GM21515 (cell line): ENCODE data around the gene ZCCHC14.
"Not testable (repeated sequence)": the region's sequence is repeated elsewhere in the genome, so short reads cannot be mapped to it uniquely, and the experiment has no call there.

Experiments
- ATAC-seq: cut with Tn5 transposase; IDR thresholded peaks from one replicate; pipeline ENCODE4 v1.9.1; 2021; ENCODE audit not compliant: unreplicated experiment

The ZCCHC14 gene

GRCh38 chr16:87366930-87367329 is 125.9 kb downstream of the ZCCHC14 start:
- no peak for ATAC-seq

- no peak for ATAC-seq
These were observed 126.5 kb downstream of the ZCCHC14 start for GRCh38 chr16:87366288-87366687.

DNA sequence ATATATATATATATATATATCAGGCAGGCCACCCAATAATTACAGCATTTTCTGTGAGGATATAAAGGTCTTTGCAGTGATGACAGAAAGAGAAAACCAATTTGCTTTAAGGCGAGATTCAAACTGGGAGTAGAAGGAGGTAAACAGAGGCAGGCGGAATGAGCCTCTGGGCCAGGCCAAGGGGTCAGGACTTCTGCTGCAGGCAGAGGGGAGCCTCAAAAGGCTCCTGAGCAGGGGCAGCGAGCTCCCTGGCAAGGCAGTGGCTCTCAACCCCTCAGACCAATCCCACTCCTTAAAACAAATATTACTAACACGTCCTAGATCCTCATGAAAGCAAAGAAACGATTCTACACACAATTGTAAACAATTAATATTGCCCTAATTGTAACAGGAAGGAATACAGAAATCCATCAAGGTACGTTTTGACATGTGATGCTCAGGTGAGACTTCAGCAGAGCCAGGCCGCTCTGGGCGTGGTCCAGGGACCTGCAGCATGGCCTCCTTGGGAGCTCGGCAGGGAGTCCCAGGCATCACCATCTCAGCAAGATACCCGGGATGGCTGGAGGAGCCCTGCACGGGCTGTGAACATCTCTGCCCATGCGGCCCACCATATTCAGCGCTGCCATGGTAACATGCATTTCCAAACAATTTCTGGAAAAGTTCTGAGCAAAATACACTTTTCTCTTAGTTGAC is 127.7 kb downstream of the ZCCHC14 start:
- no peak for ATAC-seq

DNA sequence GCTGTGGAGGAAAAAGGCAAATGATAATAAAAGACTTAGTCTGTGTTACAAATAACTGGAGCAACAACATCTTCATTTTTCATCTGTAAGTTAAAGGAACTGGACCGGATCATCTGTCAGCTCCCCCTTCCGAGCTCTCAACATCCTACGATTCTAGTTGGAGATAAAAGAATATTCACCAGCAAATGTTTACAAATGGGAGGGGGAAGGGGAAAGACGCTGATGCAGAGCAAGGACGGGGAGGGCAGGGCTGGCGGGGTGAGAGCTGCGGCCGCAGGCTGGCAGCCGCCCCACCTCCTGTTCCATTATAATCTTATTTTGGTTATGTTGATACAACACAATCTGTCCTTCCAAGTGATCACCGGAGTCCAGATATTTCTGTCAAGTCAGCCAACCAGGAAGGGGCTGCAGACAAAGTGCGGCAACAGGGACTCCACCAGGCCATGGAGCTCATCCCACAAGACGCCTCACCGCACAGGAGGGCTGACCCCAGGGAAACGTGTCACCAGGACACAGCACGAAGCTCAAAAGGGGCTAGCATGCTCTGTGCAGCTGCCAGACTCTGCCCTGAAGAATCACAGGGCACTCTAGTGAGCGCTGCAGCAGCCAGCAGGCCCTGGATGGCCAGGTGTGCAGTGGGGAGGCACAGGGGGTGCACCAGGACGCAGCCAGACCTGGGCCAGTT is 128.9 kb downstream of the ZCCHC14 start:
- ATAC-seq, result no peak

- ATAC-seq, result not testable (repeated sequence)
These were observed 129.8 kb downstream of the ZCCHC14 start for GRCh38 chr16:87362828-87363559.

- ATAC-seq, result no peak
These were observed 130.8 kb downstream of the ZCCHC14 start for GRCh38 chr16:87361916-87362619.

GRCh38 chr16:87360862-87361610 is 131.8 kb downstream of the ZCCHC14 start:
- ATAC-seq, result no peak

- no peak for ATAC-seq
These were observed 133.7 kb downstream of the ZCCHC14 start for GRCh38 chr16:87359121-87359520.

DNA sequence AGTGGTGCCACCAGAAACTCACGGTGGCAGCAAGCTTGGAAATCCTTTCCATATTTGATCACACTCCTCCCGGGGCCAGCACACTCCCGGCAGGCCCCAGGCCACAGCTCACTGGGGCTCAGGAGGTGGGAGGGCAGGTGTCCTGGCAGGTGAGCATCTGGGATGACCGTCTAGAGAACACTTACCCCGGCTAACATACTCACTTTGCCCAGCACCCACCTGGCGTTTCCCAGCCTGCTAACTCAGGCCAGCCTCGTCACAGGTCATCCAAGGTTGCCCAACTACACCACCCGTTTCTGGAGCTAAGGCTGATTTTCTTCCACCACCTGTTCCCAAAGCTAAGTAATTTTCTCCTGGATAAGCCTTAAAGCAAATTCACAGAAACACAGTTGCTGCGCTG is 134.1 kb downstream of the ZCCHC14 start:
- ATAC-seq, result no peak

DNA sequence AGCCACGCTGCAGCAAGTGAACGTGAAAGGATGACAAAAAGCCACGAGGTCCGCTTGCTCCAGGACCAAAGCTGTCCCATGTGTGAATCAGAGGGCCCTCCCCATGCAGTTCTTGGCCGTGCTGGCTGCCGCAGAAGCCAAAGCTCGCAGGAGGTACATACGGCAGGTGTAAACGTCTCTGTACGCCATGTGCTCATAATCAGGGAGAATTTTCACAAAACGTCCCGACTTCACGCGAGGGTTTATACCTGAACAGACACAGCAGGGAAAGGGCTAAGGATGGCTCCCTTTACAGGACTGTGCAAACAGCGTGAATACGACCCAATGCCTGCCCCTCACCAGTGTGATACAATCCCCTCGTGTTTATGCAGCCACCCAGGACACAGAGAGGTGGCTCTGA is 134.6 kb downstream of the ZCCHC14 start:
- ATAC-seq, result no peak

DNA sequence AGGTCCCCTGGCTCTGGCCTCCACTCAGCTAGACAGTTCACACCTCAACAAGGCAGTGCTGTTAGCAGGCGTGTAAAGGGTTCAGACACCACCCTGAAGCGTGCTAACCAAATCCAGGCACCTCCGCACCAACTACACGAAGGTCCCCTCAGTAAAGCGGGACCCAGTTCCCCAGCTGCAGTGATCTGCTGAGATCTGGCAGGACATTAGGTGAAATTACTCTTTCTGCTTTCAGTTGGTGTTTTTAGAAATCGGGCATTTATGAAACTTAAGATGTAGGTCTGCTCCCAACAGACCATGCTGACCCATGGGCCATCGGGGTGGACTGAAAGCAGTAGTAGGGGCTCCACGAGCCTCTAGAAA is 136.4 kb downstream of the ZCCHC14 start:
- no peak for ATAC-seq
